Trophoblast cell (in vitro differentiated cells and primary cell): Measurements from ENCODE around the gene LIPC.

ENCODE experiments used
- DNase-seq, 2 donors: peaks; one replicate each; pipeline ENCODE4 v3.0.0-alpha.2; 2016
- H2AFZ ChIP-seq: 2 replicates; pipeline ENCODE4 v1.6.1; 2013; ENCODE audit warnings: low read length, moderate library complexity, mild to moderate bottlenecking; ENCODE audit not compliant: insufficient read depth, poor library complexity
- H2AK5ac ChIP-seq: 2 replicates; pipeline ENCODE4 v1.6.1; 2013; ENCODE audit warnings: mild to moderate bottlenecking, low read length
- H2BK120ac ChIP-seq: 2 replicates; pipeline ENCODE4 v1.6.1; 2013; ENCODE audit warnings: low read length, mild to moderate bottlenecking, moderate library complexity; ENCODE audit not compliant: insufficient read depth, poor library complexity
- H2BK12ac ChIP-seq: 2 replicates; pipeline ENCODE4 v1.6.1; 2013; ENCODE audit warnings: mild to moderate bottlenecking, low read length, moderate library complexity
- H2BK5ac ChIP-seq: 2 replicates; pipeline ENCODE4 v1.6.1; 2013; ENCODE audit warnings: low read length, low read depth, moderate library complexity, mild to moderate bottlenecking; ENCODE audit not compliant: poor library complexity
- H3K14ac ChIP-seq: 2 replicates; pipeline ENCODE4 v1.6.1; 2013; ENCODE audit warnings: mild to moderate bottlenecking, low read length
- H3K18ac ChIP-seq: 2 replicates; pipeline ENCODE4 v1.6.1; 2013; ENCODE audit warnings: mild to moderate bottlenecking, low read length
- H3K23ac ChIP-seq: 2 replicates; pipeline ENCODE4 v1.6.1; 2013; ENCODE audit warnings: low read length
- H3K27ac ChIP-seq: 2 replicates; pipeline ENCODE4 v1.5.1; 2013; ENCODE audit warnings: low read depth, mild to moderate bottlenecking, inconsistent platforms, low read length, moderate library complexity
- H3K27me3 ChIP-seq: 2 replicates; pipeline ENCODE4 v1.6.1; 2013; ENCODE audit warnings: inconsistent platforms, mild to moderate bottlenecking, low read length, moderate library complexity; ENCODE audit not compliant: insufficient read depth
- H3K36me3 ChIP-seq, 2 experiments: 1 replicate in 1 of 2; 2 replicates in 1 of 2; pipeline ENCODE4 v1.6.1; 2013; ENCODE audit warnings: low read length in 2 of 2, mild to moderate bottlenecking in 2 of 2, moderate library complexity in 1 of 2; ENCODE audit not compliant: insufficient read depth in 2 of 2, control insufficient read depth in 1 of 2
- H3K4ac ChIP-seq: 2 replicates; pipeline ENCODE4 v1.6.1; 2013; ENCODE audit warnings: low read depth, mild to moderate bottlenecking, low read length, moderate library complexity
- H3K4me1 ChIP-seq, 2 experiments: 1 replicate in 1 of 2; 2 replicates in 1 of 2; pipeline ENCODE4 v1.6.1; 2013; ENCODE audit warnings: low read length in 2 of 2, mild to moderate bottlenecking in 2 of 2, moderate library complexity in 1 of 2; ENCODE audit not compliant: insufficient read depth in 2 of 2, control insufficient read depth in 1 of 2
- H3K4me2 ChIP-seq: 2 replicates; pipeline ENCODE4 v1.6.1; 2013; ENCODE audit warnings: inconsistent platforms, mild to moderate bottlenecking, low read length, moderate library complexity
- H3K4me3 ChIP-seq: 2 replicates; pipeline ENCODE4 v1.5.1; 2013; ENCODE audit warnings: mild to moderate bottlenecking, low read depth, low read length, inconsistent platforms
- H3K79me1 ChIP-seq: one replicate; pipeline ENCODE4 v1.6.1; 2013; ENCODE audit warnings: low read length
- H3K79me2 ChIP-seq: 2 replicates; pipeline ENCODE4 v1.6.1; 2013; ENCODE audit warnings: low read length, mild to moderate bottlenecking; ENCODE audit not compliant: control insufficient read depth, insufficient read depth, poor library complexity
- H3K9ac ChIP-seq: 2 replicates; pipeline ENCODE4 v1.6.1; 2013; ENCODE audit warnings: mild to moderate bottlenecking, low read length
- H3K9me3 ChIP-seq: 2 replicates; pipeline ENCODE4 v1.6.1; 2013; ENCODE audit warnings: low read depth, mild to moderate bottlenecking, control low read depth, inconsistent platforms, low read length; ENCODE audit not compliant: insufficient read depth
- H4K12ac ChIP-seq: 2 replicates; pipeline ENCODE4 v1.6.1; 2013; ENCODE audit warnings: low read depth, mild to moderate bottlenecking, low read length, moderate library complexity
- H4K8ac ChIP-seq: 2 replicates; pipeline ENCODE4 v1.6.1; 2013; ENCODE audit warnings: low read depth, mild to moderate bottlenecking, low read length, moderate library complexity
- H4K91ac ChIP-seq: one replicate; pipeline ENCODE4 v1.6.1; 2013; ENCODE audit warnings: low read depth, mild to moderate bottlenecking, low read length, moderate library complexity
- WGBS: extraction: QIAGEN DNeasy Blood & Tissue Kit; methylation state at CpG from one replicate; pipeline ENCODE4 v1.1.7; 2013; ENCODE audit warnings: missing lambda C conversion rate; ENCODE audit not compliant: insufficient read length, insufficient coverage; ENCODE audit errors: extremely low coverage; 5-methylcytosine and 5-hydroxymethylcytosine counted together

Gene LIPC

GRCh38 chr15:58544756-58545155 is 113.0 kb downstream of the LIPC start:
- Histone ChIP-seq H3K27me3 (no peaks in the 10 kb centered on the region), H2BK120ac (peak overlapping the region; percentile 37), H3K79me2 (peaks cover 8% of the 10 kb centered on the region), H4K12ac (no peak overlapping the region), H4K8ac (no peak overlapping the region), H3K4me2 (no peak overlapping the region), H3K4me1 (peaks cover 25 to 39% of the 10 kb centered on the region in 2 experiments), H3K14ac (peak overlapping the region; percentile 32), H3K4me3 (no peak overlapping the region), H2AFZ (no peak overlapping the region), H3K9me3 (no peaks in the 10 kb centered on the region), H2BK5ac (no peak overlapping the region), H3K4ac (no peak overlapping the region), H3K79me1 (peaks cover 38% of the 10 kb centered on the region), H2BK12ac (peak overlapping the region; percentile 38), H3K18ac (no peak overlapping the region), H3K36me3 (no peaks in the 10 kb centered on the region), H3K27ac (no peak overlapping the region), H3K9ac (no peak overlapping the region), H4K91ac (no peak overlapping the region), H2AK5ac (peak overlapping the region; percentile 53), H3K23ac (no peak overlapping the region)
- no CpG with 5 or more reads among the region's 5 CpGs for WGBS
- DNase-seq, result peak in 1 of 2 donors; percentile 33

DNA sequence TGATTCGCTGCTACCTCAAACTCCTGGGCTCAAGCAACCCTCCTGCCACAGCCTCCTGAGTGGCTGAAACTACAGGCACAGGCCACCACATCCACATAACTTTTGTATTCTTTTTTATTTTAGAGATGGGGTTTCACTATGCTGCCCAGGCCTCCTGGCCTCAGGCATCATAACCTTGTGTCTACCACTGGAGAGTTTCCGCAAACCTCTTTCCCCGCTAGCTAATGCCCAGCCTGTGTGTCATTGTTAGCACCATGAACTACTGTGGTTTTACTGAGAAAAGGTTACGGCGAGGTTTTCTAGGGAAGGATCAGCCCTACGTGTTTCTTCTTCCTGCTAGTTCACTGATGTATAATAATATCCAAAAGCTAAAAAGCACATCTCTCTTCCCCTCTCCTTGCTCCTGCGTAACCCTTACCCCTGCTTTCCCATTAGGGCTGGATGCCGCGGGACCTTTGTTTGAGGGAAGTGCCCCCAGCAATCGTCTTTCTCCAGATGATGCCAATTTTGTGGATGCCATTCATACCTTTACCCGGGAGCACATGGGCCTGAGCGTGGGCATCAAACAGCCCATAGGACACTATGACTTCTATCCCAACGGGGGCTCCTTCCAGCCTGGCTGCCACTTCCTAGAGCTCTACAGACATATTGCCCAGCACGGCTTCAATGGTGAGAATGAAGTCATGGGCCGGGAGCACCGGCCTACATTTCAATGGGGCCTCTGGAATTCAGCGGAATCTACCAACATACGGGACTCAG is 113.7 kb downstream of the LIPC start:
- Histone ChIP-seq H3K36me3 (no peaks in the 10 kb centered on the region), H3K18ac (no peak overlapping the region), H4K91ac (peak overlapping the region; percentile 22), H3K4me1 (peaks cover 33 to 44% of the 10 kb centered on the region in 2 experiments), H2BK120ac (peak overlapping the region; percentile 12), H2AK5ac (peak overlapping the region; percentile 40), H3K14ac (peak overlapping the region; percentile 5), H3K79me2 (peaks cover 8% of the 10 kb centered on the region), H2BK12ac (peak overlapping the region; percentile 19), H3K4me3 (no peak overlapping the region), H2AFZ (no peak overlapping the region), H3K9me3 (no peaks in the 10 kb centered on the region), H3K4ac (no peak overlapping the region), H3K27ac (no peak overlapping the region), H2BK5ac (no peak overlapping the region), H3K9ac (no peak overlapping the region), H3K23ac (no peak overlapping the region), H3K79me1 (peaks cover 45% of the 10 kb centered on the region), H3K27me3 (no peaks in the 10 kb centered on the region), H4K12ac (no peak overlapping the region), H3K4me2 (no peak overlapping the region), H4K8ac (no peak overlapping the region)
- DNase-seq, result peak; percentile 78 to 85
- WGBS, result no CpG with 5 or more reads among the region's 18 CpGs

DNA sequence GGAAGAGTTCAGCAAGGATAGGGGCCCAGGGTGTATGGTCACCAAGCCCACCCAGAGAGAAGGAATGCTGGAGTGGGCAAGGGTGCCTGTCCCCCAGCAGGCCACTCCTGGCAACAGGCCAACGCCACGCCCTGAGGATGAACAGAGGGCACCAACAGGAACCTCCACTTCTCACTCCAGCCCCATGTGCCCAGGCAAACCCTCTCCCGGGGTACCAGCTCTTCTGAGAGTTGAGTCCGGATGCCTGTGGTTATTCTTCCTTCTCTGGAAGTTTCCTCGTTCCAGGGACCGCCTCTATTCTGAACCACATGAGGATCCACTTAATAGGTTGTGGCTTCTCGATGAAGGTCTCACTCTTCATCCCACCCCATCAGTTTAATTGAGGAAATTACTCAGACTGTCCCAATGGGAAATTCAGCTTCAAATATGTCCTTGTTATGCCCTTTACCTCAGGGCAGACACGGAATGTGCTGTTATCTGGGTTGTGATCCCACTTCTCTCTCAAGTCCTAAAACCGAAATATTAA is 114.3 kb downstream of the LIPC start:
- Histone ChIP-seq H4K12ac (no peak overlapping the region), H3K4me1 (peaks cover 36 to 46% of the 10 kb centered on the region in 2 experiments), H3K9ac (no peak overlapping the region), H2BK120ac (peak overlapping the region; percentile 12), H3K79me2 (peaks cover 8% of the 10 kb centered on the region), H3K4me2 (no peak overlapping the region), H4K8ac (no peak overlapping the region), H2AK5ac (peak overlapping the region; percentile 40), H4K91ac (peak overlapping the region; percentile 22), H3K4ac (no peak overlapping the region), H3K27ac (no peak overlapping the region), H2AFZ (no peak overlapping the region), H3K27me3 (no peaks in the 10 kb centered on the region), H3K18ac (no peak overlapping the region), H2BK12ac (peak overlapping the region; percentile 19), H3K36me3 (no peaks in the 10 kb centered on the region), H3K4me3 (no peak overlapping the region), H3K79me1 (peaks cover 50% of the 10 kb centered on the region), H3K9me3 (no peaks in the 10 kb centered on the region), H2BK5ac (no peak overlapping the region), H3K14ac (peak overlapping the region; percentile 5), H3K23ac (no peak overlapping the region)
- no CpG with 5 or more reads among the region's 9 CpGs for WGBS
- DNase-seq, result no peak

DNA sequence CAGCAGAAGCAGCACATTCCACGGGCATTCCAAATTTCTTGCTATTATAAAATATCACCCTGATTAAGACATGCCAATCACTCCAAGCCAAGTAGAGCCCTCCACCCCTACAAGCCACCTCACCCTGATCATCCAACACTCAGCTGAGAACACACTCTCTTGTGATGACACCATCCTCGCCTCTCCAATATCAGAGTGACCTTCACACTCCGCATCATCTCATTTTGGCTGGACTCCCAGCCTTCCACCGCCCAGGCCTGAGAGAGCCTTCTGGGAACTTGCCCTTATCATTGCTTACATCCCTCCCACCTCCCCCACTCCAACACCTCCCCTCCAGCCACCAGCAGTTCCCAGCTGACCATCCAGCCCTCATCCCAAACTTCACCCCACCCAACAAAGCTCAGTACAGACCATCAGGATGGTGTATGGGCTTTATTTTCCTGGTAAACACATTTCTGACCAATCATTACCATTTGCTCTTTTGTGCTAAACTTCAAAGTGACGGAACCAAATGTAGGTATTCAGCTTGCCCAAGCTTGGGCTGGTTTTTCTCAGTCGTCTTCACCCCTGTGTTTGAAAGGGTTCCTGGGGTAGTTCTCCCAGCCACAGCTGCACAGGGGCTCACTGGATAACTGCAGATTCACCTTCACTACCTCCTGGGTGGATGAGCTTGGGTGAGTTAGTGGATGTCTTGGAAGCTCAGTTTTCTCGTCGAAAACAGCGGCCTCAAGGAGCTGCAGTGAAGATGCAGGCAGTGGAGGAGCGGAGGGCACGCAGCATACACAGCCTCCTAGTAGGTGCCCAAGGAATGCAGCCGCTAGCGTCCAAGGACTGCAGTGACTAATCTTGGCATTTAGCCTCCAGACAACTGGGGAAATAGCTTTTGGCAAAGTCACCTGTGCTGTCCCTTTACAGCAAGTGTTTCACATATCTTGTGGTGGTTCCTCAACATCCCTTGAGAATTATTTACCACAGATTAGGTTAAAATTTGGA is 115.1 kb downstream of the LIPC start:
- Histone ChIP-seq H3K9ac (no peak overlapping the region), H3K9me3 (no peaks in the 10 kb centered on the region), H3K14ac (peak overlapping the region; percentile 68), H3K23ac (no peak overlapping the region), H3K27ac (peak overlapping the region; percentile 45), H2BK5ac (peak overlapping the region; percentile 67), H4K12ac (no peak overlapping the region), H2BK120ac (peak overlapping the region; percentile 80), H3K18ac (peak overlapping the region; percentile 59), H4K91ac (peak overlapping the region; percentile 82), H4K8ac (no peak overlapping the region), H3K4me2 (no peak overlapping the region), H2AFZ (no peak overlapping the region), H3K4me1 (peaks cover 40 to 46% of the 10 kb centered on the region in 2 experiments), H3K79me2 (peaks cover 8% of the 10 kb centered on the region), H3K4ac (no peak overlapping the region), H2BK12ac (peak overlapping the region; percentile 97), H3K4me3 (no peak overlapping the region), H3K27me3 (no peaks in the 10 kb centered on the region), H2AK5ac (peak overlapping the region; percentile 89), H3K79me1 (peaks cover 51% of the 10 kb centered on the region), H3K36me3 (no peaks in the 10 kb centered on the region)
- no CpG with 5 or more reads among the region's 13 CpGs for WGBS
- peak; percentile 98 to 99 for DNase-seq
